Pancreas (tissue), 10 donors: ENCODE results near the gene CYP2A6. TPM values are rescaled to one million over a fixed set of nuclear protein-coding genes. Genes with fewer than 3 reads are reported as not detected.
"Not testable (repeated sequence)": the region's sequence is repeated elsewhere in the genome, so short reads cannot be mapped to it uniquely, and the experiment has no call there.

Experiments used
- ATAC-seq, 4 donors: fragments of 200-7000 bp; cut with Tn5 transposase; one replicate each; pipeline versions ENCODE4 v1.8.0 to v1.9.1; 2020; ENCODE audit warnings: mild to moderate bottlenecking in 4 of 4, moderate library complexity in 4 of 4
- DNase-seq, 6 donors: peaks; one replicate each; pipeline ENCODE4 v3.0.0-alpha.2; 2020
- FAIRE-seq: peaks from 2 replicates; lab custom pipeline; 2012; peaks lifted over from hg19 to GRCh38; lab: Jason Lieb, UNC
- H3K27ac ChIP-seq, 4 donors: fragments of 200-600 bp; sonication (generic); 1 replicate in 3 of 4; 2 replicates in 1 of 4; pipeline versions ENCODE4 v1.5.0 to v1.8.0; 2020
- H3K27me3 ChIP-seq, 4 donors: fragments of 200-600 bp; one replicate each; pipeline ENCODE4 v1.8.0; 2021
- H3K36me3 ChIP-seq, 3 donors: fragments of 200-600 bp; sonication (generic) in 1 of 3; one replicate each; pipeline versions ENCODE4 v1.5.0 to v1.8.0; 2020 to 2021
- H3K4me1 ChIP-seq, 3 donors: fragments of 200-600 bp; one replicate each; pipeline ENCODE4 v1.8.0; 2021
- H3K4me3 ChIP-seq, 4 donors: fragments of 200-600 bp; sonication (generic) in 2 of 4; one replicate each; pipeline versions ENCODE4 v1.5.0 to v1.8.0; 2020 to 2021
- H3K9me3 ChIP-seq, 4 donors: fragments of 200-600 bp; one replicate each; pipeline ENCODE4 v1.8.0; 2021
- whole genome bisulfite sequencing, 2 donors: extraction: QIAGEN DNeasy Blood & Tissue Kit; methylation state at CpG; one replicate each; pipeline ENCODE4 v1.1.7; 2013; 5-methylcytosine and 5-hydroxymethylcytosine counted together
- intact Hi-C, 3 donors: fragments of 100-400 bp; cut with DNase I; formaldehyde crosslinking; loops; one replicate each; pipeline versions ENCODE4 v1.11.1 to v1.14.2; 2022
- polyA plus RNA-seq, 2 donors: library from polyadenylated mRNA; stranded (reverse); fragments of 200-250 nt; gene quantifications; one replicate each; pipeline ENCODE4 v1.2.3, GENCODE V29; 2013
- total RNA-seq, 6 donors: library from RNA; stranded (reverse); fragmentation: NEBNext Ultra II Directional in 4 of 6; extraction: Animal tissue kit (Norgen Biotek cat#: 25700) in 4 of 6; gene quantifications; one replicate each; pipeline versions ENCODE4 v1.2.1 to v1.2.4, GENCODE V29; 2021 to 2023
- TF ChIP-seq, protein P1 (sequence below), 4 donors: fragments of 200-600 bp; sonication (generic) in 3 of 4; IDR thresholded peaks; one replicate each; pipeline versions ENCODE4 v1.5.0 to v1.8.0; 2021; ENCODE audit warnings: antibody characterized with exemption in 4 of 4
- donor health status: healthy with polysubstance abuse.
- donor health status: DM: no; HTN: no; CAD: no; lungs with moderate emphysema.
- donor health status: DM: no; HTN: no; CAD: no.
- donor health status: control.
- donor health status: control.
- donor health status: Bipolar disorder and iron deficiency.
- donor health status: DM: yes; HTN: yes; CAD: no.
- donor health status: DM: no; HTN: no; CAD: no.
- donor health status: DM: no; HTN: no; CAD: no.
- donor health status: DM: yes; HTN: yes; CAD: no.

The CYP2A6 gene
- total and polyA plus RNA-seq, 8 donors = 0.66 TPM; not detected in 7

DNA sequence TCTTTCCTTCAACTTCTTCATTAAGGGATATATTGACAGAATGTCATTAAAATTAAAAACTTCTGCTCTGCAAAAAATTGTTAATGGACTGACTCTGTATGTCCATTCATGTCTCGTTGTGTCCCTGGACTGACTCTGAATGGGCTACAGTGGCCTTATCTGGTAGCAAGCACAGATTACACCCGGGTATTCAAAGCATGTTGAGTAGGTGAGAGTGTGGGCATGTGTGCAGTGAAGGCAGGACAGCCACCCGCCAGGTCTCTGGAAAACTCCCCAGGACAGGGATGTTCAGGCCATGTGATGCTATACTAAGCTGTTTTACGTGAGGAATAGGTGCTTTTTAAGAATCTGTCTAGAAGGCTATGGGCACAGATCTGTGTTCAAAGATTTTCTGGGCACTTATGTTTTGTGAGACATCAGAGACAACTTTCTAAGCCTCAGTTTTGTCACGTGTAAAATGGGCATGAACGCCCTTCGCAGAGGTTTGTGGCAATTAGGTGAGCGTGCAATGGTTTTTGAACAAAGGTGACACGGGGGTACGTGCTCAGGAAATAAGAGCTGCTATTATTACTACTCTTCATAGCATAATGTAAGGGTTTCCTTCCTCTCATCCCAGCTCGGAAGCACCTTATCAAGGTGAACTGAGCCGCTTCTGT is 7.1 kb downstream of the CYP2A6 start:
- DNase-seq = not testable (repeated sequence)

DNA sequence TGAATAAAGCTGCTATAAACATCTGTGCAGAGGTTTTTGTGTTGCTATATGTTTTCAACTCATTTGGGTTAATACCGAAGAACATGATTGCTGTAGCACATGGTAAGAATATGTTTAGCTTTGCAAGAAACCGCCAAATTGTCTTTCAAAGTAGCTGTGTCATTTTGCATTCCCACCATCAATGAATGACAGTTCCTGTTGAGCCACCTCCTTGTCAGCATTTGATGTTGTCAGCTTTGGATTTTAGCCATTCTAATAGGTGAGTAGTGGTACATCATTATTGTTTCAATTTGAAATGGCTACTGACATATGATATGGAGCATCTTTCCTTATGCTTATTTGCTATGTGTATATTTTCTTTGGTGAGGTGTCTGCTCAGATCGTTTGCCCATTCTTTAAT is 8.2 kb downstream of the CYP2A6 start:
- intact Hi-C loops, H3K36me3 ChIP-seq, H3K4me1 ChIP-seq, ATAC-seq, FAIRE-seq, H3K27ac ChIP-seq, DNase-seq, H3K9me3 ChIP-seq, H3K4me3 ChIP-seq, H3K27me3 ChIP-seq: not testable (repeated sequence)
- WGBS, 2 donors = 84 to 86% methylated on average over 2 to 3 of the region's 3 CpGs

More for the DNA sequence above, 7.1 kb downstream of the CYP2A6 start:
- FAIRE-seq, H3K9me3 ChIP-seq, intact Hi-C loops, H3K27ac ChIP-seq, H3K4me1 ChIP-seq, H3K27me3 ChIP-seq, H3K36me3 ChIP-seq: not testable (repeated sequence)
- 36 to 42% methylated on average over 9 to 10 of the region's 12 CpGs for WGBS, 2 donors
- peak in 3 of 4 donors; percentile 23 to 56 (median 24) for ATAC-seq
- peak overlapping the region in 2 of 4 donors; percentile 16 to 18 for H3K4me3 ChIP-seq

DNA sequence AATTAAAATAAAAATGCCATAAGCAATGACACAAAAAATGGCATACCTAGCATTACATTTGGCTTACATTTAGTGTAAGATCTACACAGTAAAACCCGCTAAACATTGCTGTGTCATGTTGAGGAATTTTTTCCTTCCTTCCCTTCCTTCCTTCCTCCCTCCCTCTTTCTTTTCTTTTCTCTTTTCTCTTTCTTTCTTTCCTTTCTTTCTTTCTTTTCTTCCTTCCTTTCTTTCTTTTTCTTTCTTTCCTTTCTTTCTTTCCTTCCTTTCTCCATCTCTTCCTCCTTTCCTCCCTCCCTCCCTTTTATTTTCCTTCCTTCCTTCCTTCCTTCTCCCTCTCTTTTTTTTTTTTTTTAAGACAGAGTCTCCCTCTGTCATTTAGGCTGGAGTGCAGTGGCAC is 11.8 kb downstream of the CYP2A6 start:
- H3K4me1 ChIP-seq, ATAC-seq, H3K9me3 ChIP-seq, H3K4me3 ChIP-seq, DNase-seq, H3K27ac ChIP-seq, H3K27me3 ChIP-seq, intact Hi-C loops, FAIRE-seq, H3K36me3 ChIP-seq: not testable (repeated sequence)
- 88 to 90% methylated on average over 1 of the region's 1 CpG for WGBS, 2 donors

DNA sequence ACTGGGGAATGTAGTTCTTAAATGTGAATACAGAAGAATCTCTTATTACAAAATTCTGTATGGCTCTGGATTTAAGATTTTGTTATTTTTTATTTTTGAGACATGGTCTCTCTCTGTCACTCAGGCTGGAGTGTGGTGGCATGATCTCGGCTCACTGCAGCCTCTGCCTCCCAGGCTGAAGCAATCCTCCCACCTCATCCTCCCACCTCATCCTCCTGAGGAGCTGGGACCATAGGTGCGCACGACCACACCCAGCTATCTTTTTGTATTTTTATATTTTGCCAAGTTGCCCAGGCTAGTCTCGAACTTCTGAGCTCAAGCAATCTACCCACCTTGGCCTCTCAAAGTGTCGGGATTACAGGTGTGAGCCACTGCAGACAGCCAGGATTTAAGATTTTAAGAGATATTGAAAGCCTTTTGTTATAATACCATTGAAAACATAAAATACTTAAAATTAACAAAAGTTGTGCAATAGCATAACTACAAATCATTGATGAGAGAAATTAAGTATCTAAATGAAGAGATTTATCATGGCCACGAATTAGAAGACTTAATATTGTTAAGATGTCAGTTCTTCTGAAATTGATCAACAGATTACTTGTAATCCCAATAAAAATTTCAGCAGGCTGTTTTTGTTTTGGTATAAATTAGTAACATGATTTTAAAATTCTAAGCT is 13.4 kb downstream of the CYP2A6 start:
- 80 to 82% methylated on average over 6 of the region's 6 CpGs for WGBS, 2 donors
- Histone ChIP-seq H3K36me3 (no peaks in the 10 kb centered on the region), H3K27ac (no peak overlapping the region), H3K4me3 (no peak overlapping the region), H3K9me3 (no peaks in the 10 kb centered on the region), H3K4me1 (peaks cover 0 to 7% (median under 1%) of the 10 kb centered on the region in 3 donors), H3K27me3 (no peaks in the 10 kb centered on the region)
- intact Hi-C loops = no loop called here
- TF ChIP-seq, protein P1, sequence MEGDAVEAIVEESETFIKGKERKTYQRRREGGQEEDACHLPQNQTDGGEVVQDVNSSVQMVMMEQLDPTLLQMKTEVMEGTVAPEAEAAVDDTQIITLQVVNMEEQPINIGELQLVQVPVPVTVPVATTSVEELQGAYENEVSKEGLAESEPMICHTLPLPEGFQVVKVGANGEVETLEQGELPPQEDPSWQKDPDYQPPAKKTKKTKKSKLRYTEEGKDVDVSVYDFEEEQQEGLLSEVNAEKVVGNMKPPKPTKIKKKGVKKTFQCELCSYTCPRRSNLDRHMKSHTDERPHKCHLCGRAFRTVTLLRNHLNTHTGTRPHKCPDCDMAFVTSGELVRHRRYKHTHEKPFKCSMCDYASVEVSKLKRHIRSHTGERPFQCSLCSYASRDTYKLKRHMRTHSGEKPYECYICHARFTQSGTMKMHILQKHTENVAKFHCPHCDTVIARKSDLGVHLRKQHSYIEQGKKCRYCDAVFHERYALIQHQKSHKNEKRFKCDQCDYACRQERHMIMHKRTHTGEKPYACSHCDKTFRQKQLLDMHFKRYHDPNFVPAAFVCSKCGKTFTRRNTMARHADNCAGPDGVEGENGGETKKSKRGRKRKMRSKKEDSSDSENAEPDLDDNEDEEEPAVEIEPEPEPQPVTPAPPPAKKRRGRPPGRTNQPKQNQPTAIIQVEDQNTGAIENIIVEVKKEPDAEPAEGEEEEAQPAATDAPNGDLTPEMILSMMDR (IDR thresholded peaks at IDR 0.05) = no peak
- FAIRE-seq (no peak), DNase-seq (peak in 1 of 6 donors; percentile 6), ATAC-seq (no peak)

DNA sequence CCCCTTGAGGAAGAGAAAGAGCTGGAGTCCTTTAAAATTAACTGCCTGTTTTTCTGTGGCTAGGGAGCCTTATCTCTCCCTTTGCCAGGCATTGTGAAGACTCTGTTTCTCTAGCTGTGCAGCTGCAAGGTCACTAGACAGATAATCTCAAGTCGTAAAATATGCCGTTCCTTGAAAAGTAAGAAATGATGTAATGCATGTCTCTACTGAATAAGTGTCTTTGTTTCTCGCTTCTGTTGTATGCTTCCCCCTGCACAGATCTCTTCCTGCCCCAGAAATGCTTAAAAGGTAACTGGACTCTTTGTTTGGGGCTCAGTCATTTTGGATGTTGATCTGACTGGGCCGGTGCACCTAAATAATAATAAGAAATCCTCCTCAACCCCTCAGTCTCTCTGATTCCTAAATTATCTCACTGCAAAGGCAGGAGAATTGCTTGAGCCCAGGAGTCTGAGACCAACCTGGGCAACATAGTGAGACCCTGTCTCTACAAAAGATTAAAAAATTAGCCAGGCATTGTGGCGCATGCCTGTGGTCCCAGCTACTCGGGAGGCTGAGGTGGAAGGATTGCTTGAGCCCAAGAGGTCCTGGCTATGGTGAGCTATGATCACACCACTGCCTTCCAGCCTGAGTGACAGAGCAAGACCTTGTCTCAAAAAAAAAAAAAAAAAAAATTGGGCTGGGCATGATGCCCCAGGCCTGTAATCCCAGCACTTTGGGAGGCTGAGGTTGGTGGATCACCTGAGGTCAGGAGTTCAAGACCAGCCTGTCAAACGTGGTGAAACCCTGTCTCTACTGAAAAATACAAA is 16.3 kb downstream of the CYP2A6 start:
- H3K4me1 ChIP-seq = peaks cover 8 to 14% (median 9%) of the 10 kb centered on the region in 3 donors
- ATAC-seq = peak in 1 of 4 donors; percentile 2
- H3K9me3 ChIP-seq, FAIRE-seq, intact Hi-C loops, H3K27me3 ChIP-seq, H3K4me3 ChIP-seq, H3K36me3 ChIP-seq: not testable (repeated sequence)
- DNase-seq = peak in 1 of 6 donors; percentile 2
- H3K27ac ChIP-seq = peak overlapping the region in 1 of 4 donors; percentile 29
- 29 to 37% methylated on average over 7 of the region's 7 CpGs for WGBS, 2 donors

DNA sequence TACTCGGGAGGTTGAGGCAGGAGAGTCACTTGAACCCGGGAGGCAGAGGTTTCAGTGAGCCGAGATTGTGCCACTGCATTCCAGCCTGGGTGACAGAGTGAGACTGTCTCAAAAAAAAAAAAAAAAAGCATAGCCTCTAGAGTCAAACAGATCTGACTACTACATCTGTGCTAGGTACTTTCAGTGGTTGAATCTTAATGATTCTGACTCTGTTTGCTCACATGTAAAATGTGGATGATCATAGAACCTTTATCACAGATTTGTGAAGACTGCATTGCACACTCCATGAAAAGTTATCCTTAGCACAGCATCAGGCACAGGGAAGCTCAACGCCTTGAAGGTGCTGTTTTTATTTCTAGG is 17.8 kb downstream of the CYP2A6 start:
- intact Hi-C loops, H3K9me3 ChIP-seq, H3K36me3 ChIP-seq, FAIRE-seq, H3K27me3 ChIP-seq, DNase-seq, H3K4me3 ChIP-seq: not testable (repeated sequence)
- H3K27ac ChIP-seq = peak overlapping the region; percentile 64 to 83 (median 72)
- WGBS, 2 donors = 52 to 64% methylated on average over 4 of the region's 4 CpGs
- H3K4me1 ChIP-seq = peaks cover 8 to 14% (median 9%) of the 10 kb centered on the region in 3 donors
- peak; percentile 14 to 26 (median 14) for ATAC-seq
